Endodermal cell (in vitro differentiated cells): ENCODE measurements around the gene HSPB2. TPM values are rescaled to one million over a fixed set of nuclear protein-coding genes. Genes with fewer than 3 reads are reported as not detected.

Source experiments
- DNase-seq: peaks from one replicate; pipeline ENCODE4 v3.0.0-alpha.2; 2017
- H3K27ac ChIP-seq: 2 replicates; pipeline ENCODE4 v1.5.1; 2013; ENCODE audit warnings: mild to moderate bottlenecking, low read depth, low read length, moderate library complexity
- H3K27me3 ChIP-seq: 2 replicates; pipeline ENCODE4 v1.6.1; 2013; ENCODE audit warnings: mild to moderate bottlenecking, low read length, moderate library complexity; ENCODE audit not compliant: insufficient read depth, control insufficient read depth, poor library complexity, severe bottlenecking
- H3K36me3 ChIP-seq: 2 replicates; pipeline ENCODE4 v1.7.0; 2013; ENCODE audit warnings: mild to moderate bottlenecking, low read length, moderate library complexity; ENCODE audit not compliant: control insufficient read depth, insufficient read depth
- H3K4me1 ChIP-seq: one replicate; pipeline ENCODE4 v1.7.0; 2013; ENCODE audit warnings: low read length; ENCODE audit not compliant: control insufficient read depth, insufficient read depth
- H3K4me3 ChIP-seq: 2 replicates; pipeline ENCODE4 v1.5.1; 2013; ENCODE audit warnings: mild to moderate bottlenecking, low read length, moderate library complexity
- H3K9ac ChIP-seq: 2 replicates; pipeline ENCODE4 v1.6.1; 2013; ENCODE audit warnings: mild to moderate bottlenecking, low read length, moderate library complexity; ENCODE audit not compliant: poor library complexity, severe bottlenecking; ENCODE audit errors: extremely low read depth
- H3K9me3 ChIP-seq: 2 replicates; pipeline ENCODE4 v1.6.1; 2013; ENCODE audit warnings: mild to moderate bottlenecking, low read length, moderate library complexity; ENCODE audit not compliant: control insufficient read depth
- H3K27ac Mint-ChIP-seq: 2 replicates; pipeline ENCODE4 v1.8.0; 2020; ENCODE audit warnings: mixed read lengths
- H3K27me3 Mint-ChIP-seq: 2 replicates; pipeline ENCODE4 v1.8.0; 2021; ENCODE audit warnings: mild to moderate bottlenecking, mixed read lengths; ENCODE audit not compliant: insufficient read depth
- H3K36me3 Mint-ChIP-seq: 2 replicates; pipeline ENCODE4 v1.8.0; 2020; ENCODE audit warnings: low read depth, mixed read lengths
- H3K4me1 Mint-ChIP-seq: 2 replicates; pipeline ENCODE4 v1.8.0; 2020; ENCODE audit warnings: mixed read lengths
- H3K4me3 Mint-ChIP-seq: 2 replicates; pipeline ENCODE4 v1.8.0; 2020; ENCODE audit warnings: mild to moderate bottlenecking, moderate library complexity, mixed read lengths
- H3K9me3 Mint-ChIP-seq: 2 replicates; pipeline ENCODE4 v1.8.0; 2020; ENCODE audit warnings: mild to moderate bottlenecking, mixed read lengths
- WGBS, 2 experiments: methylation state at CpG; one replicate each; pipeline versions ENCODE4 v1.1.5 to v1.1.7; 2013; ENCODE audit warnings: missing lambda C conversion rate in 2 of 2, mixed read lengths in 1 of 2; ENCODE audit not compliant: insufficient coverage in 1 of 2, insufficient read length in 1 of 2; 5-methylcytosine and 5-hydroxymethylcytosine counted together
- total RNA-seq, 2 donors: library from RNA; stranded (reverse); fragmentation: NEBNext Ultra II Directional in 1 of 2; extraction: Animal tissue kit (Norgen Biotek cat#: 25700) in 1 of 2; gene quantifications; 2 replicates in 1 of 2; 3 replicates in 1 of 2; pipeline ENCODE4 v1.2.1, GENCODE V29; 2021
- TF ChIP-seq, protein P1 (sequence below): fragments of 200-600 bp; sonication (generic); conservative IDR thresholded peaks from 2 replicates; pipeline ENCODE4 v1.5.0; 2021; ENCODE audit warnings: antibody characterized with exemption, mild to moderate bottlenecking

The HSPB2 gene
- total RNA-seq, 2 donors from 2014 or later = 0.20 to 0.33 TPM

DNA sequence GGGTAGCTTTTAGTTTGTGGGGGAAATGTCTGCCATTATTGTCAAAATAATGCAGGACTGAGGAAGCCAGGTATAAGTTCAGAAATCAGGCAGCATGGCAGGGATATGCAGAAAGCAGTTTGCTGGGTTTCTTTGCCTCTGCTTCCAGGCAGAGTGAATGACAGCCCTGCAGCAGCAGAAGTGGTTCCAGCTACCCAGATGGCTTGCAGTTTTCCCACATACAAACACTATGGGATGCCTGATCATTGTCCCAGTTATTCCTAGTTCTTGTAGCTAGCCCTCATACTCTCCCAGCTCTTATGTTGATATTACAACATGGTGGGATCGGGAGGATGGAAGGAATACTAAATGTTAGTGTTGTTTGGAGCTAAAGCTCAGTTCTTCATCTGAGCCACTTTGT, 21.8 kb downstream of the HSPB2 start:
- Histone ChIP-seq H3K36me3 (no peaks in the 10 kb centered on the region), H3K4me1 (peaks cover 7% of the 10 kb centered on the region), H3K27ac (no peak overlapping the region), H3K9me3 (no peaks in the 10 kb centered on the region), H3K27me3 (no peaks in the 10 kb centered on the region), H3K4me3 (no peak overlapping the region), H3K9ac (no peak overlapping the region)
- no peaks in the 10 kb centered on the region for H3K36me3 Mint-ChIP-seq
- H3K27me3 Mint-ChIP-seq = no peaks in the 10 kb centered on the region
- no peaks in the 10 kb centered on the region for H3K9me3 Mint-ChIP-seq
- DNase-seq = peak; percentile 23
- no peak overlapping the region for H3K4me3 Mint-ChIP-seq
- WGBS, 2 experiments = 61% methylated on average over 1 of the region's 1 CpG; no CpG with 5 or more reads in 1 of the 2 experiments
- H3K4me1 Mint-ChIP-seq = peaks cover 15% of the 10 kb centered on the region
- no peak overlapping the region for H3K27ac Mint-ChIP-seq
- TF ChIP-seq, protein P1, sequence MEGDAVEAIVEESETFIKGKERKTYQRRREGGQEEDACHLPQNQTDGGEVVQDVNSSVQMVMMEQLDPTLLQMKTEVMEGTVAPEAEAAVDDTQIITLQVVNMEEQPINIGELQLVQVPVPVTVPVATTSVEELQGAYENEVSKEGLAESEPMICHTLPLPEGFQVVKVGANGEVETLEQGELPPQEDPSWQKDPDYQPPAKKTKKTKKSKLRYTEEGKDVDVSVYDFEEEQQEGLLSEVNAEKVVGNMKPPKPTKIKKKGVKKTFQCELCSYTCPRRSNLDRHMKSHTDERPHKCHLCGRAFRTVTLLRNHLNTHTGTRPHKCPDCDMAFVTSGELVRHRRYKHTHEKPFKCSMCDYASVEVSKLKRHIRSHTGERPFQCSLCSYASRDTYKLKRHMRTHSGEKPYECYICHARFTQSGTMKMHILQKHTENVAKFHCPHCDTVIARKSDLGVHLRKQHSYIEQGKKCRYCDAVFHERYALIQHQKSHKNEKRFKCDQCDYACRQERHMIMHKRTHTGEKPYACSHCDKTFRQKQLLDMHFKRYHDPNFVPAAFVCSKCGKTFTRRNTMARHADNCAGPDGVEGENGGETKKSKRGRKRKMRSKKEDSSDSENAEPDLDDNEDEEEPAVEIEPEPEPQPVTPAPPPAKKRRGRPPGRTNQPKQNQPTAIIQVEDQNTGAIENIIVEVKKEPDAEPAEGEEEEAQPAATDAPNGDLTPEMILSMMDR = no peak

GRCh38 chr11:111935317-111936039, 22.9 kb downstream of the HSPB2 start:
- Mint-ChIP-seq H3K27ac (no peak overlapping the region), H3K9me3 (no peaks in the 10 kb centered on the region), H3K36me3 (no peaks in the 10 kb centered on the region), H3K4me3 (no peak overlapping the region), H3K27me3 (no peaks in the 10 kb centered on the region), H3K4me1 (peaks cover 15% of the 10 kb centered on the region)
- H3K27ac ChIP-seq = no peak overlapping the region
- no peaks in the 10 kb centered on the region for H3K36me3 ChIP-seq
- no peak overlapping the region for H3K9ac ChIP-seq
- TF ChIP-seq, protein P1 = no peak
- peak; percentile 36 for DNase-seq
- no peaks in the 10 kb centered on the region for H3K27me3 ChIP-seq
- WGBS, 2 experiments = 78 to 83% methylated on average over 2 to 4 of the region's 4 CpGs
- H3K4me3 ChIP-seq = no peak overlapping the region
- no peaks in the 10 kb centered on the region for H3K9me3 ChIP-seq
- H3K4me1 ChIP-seq = peaks cover 7% of the 10 kb centered on the region

DNA sequence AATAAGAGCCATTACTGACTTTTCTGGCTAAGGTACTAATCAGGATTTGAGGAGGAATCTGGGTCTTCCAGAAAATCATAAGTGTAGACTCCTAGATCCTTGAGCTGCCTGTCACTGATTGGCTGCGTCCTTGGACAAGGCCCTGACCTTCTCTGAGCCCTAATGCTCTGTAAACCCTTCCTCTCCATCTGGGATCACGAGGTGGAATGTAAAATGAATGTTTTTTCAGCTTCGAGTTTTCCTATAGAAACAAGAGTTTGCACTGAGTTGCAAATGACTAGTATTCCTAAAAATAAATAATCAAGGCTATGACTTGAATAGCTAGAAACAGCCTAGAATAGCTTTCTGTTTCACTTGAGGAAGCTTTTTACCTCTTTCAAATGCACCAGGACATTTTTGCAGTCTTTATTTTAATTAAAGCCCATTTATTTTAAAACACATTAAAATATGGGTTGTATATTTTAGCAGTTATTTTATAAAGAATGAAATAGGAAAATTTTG, 23.6 kb downstream of the HSPB2 start:
- TF ChIP-seq, protein P1 = no peak
- no peaks in the 10 kb centered on the region for H3K27me3 ChIP-seq
- H3K4me3 ChIP-seq = peak overlapping the region; percentile 87
- H3K27ac ChIP-seq = no peak overlapping the region
- Mint-ChIP-seq H3K9me3 (no peaks in the 10 kb centered on the region), H3K27ac (no peak overlapping the region), H3K4me1 (peaks cover 15% of the 10 kb centered on the region), H3K27me3 (no peaks in the 10 kb centered on the region), H3K36me3 (no peaks in the 10 kb centered on the region), H3K4me3 (peak overlapping the region; percentile 70)
- H3K36me3 ChIP-seq = no peaks in the 10 kb centered on the region
- peaks cover 7% of the 10 kb centered on the region for H3K4me1 ChIP-seq
- H3K9ac ChIP-seq = peak overlapping the region; percentile 34
- peak; percentile 39 for DNase-seq
- 79% methylated on average over 3 of the region's 3 CpGs; no CpG with 5 or more reads in 1 of the 2 experiments for WGBS, 2 experiments
- no peaks in the 10 kb centered on the region for H3K9me3 ChIP-seq
